ENCODE measurements around the gene NUDC.

Gene NUDC

DNA sequence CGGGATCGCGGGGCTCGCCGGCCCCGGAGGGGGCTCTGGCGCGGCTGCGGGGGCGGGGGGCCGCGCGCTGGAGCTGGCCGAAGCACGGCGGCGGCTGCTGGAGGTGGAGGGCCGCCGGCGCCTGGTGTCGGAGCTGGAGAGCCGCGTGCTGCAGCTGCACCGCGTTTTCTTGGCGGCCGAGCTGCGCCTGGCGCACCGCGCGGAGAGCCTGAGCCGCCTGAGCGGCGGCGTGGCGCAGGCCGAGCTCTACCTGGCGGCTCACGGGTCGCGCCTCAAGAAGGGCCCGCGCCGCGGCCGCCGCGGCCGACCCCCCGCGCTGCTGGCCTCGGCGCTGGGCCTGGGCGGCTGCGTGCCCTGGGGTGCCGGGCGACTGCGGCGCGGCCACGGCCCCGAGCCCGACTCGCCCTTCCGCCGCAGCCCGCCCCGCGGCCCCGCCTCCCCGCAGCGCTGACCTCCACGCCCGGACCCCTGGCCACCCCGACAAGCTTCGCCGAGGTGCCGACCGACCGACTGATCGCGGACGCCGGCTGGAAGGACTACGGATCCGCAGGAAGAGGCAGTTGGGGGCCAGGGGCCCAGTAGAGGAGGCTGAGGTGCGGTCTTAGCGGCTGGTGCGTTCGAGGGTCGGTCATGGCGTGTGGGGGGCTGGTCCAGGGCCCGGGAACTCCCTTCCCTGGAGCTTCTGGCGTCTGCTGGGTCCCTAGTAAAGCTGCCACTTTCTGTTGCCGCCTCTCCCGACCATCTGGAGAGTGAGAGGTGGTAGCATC, 72.7 kb downstream of the NUDC start:
- no peak for DNase-seq

- DNase-seq = no peak
These were observed 73.4 kb downstream of the NUDC start for GRCh38 chr1:26994787-26995517.

DNA sequence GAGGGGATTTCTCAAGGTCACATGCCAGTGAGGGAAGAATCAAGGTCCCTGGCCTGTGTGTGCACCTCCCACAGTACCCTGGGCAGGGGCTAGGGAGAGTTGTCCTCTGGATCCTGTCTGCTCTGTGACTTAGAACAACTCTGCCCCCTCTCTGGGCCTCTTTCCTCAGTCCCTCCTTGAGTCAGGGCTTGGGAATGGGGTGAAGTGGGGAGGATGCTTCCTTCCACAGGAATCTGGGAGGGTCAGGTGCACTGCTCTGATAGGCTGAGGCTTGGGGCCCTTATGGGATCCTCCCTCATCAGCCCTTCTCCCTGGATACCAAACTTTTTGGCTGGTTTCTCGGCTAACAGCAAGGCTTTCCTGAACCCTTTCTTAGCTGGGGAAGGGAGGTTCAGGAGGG, 74.5 kb downstream of the NUDC start:
- DNase-seq = no peak

Measured in CD4-positive, alpha-beta T cell treated with Interleukin-21 for 1 hour (primary cell).